GM19372 (cell line): ENCODE measurements around the gene IFNG.

Source experiments
- ATAC-seq: cut with Tn5 transposase; IDR thresholded peaks from one replicate; pipeline ENCODE4 v1.9.1; 2021; ENCODE audit warnings: mild to moderate bottlenecking, low read depth, moderate library complexity; ENCODE audit not compliant: unreplicated experiment

IFNG gene

GRCh38 chr12:68169213-68169889 is 9.8 kb upstream of the IFNG start:
- ATAC-seq: no peak

DNA sequence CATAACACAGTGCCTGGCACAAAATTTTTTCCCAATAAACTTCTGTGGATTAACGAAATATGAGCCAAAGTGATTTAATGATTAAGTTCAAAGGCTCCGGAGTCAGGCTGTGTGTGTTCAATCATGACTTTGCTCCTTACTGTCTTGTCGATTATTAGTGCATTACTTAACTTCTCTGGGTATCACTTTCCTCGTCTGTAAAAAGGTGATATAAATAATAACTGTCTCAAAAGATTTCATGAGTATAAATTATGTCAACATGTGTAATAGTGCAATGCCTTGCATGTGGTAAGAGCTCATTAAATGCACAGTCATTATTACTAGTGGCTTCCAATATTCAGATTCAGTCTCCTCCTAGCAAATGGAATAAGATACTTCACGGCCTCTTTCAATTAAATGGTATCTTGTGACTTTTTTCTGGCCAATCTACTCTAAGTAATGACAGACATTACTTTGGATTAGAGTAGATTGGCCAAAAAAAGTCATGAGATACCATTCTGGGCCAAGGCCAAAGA is 6.8 kb upstream of the IFNG start:
- no peak for ATAC-seq

GRCh38 chr12:68163560-68164081 is 4.1 kb upstream of the IFNG start:
- no peak for ATAC-seq

GRCh38 chr12:68162374-68162773 is 2.8 kb upstream of the IFNG start:
- ATAC-seq: no peak

- ATAC-seq: no peak
Observed at GRCh38 chr12:68158432-68158831, 1.1 kb downstream of the IFNG start.

DNA sequence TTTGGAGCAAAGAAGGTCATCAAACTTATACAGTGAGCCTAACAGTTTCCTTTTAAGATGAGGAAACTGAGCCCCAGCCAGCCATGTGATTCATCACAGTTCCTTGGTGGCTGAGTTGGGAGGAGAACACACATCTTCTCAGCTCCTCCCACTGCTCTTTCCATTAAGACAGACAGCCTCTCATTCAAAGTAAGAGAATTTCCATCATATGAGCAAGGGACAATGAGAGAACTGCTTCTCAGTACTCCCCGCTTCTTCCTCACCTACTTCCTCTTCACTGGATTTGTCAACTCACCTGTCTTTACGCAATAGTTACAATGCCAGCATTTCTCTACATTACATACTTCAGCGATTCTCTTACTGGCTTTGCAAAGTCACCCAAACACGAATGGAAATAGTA is 2.2 kb downstream of the IFNG start:
- ATAC-seq: no peak

- ATAC-seq: no peak
Observed at GRCh38 chr12:68156636-68157035, 2.9 kb downstream of the IFNG start.

- no peak for ATAC-seq
Observed at GRCh38 chr12:68154779-68155178, 4.8 kb downstream of the IFNG start.

DNA sequence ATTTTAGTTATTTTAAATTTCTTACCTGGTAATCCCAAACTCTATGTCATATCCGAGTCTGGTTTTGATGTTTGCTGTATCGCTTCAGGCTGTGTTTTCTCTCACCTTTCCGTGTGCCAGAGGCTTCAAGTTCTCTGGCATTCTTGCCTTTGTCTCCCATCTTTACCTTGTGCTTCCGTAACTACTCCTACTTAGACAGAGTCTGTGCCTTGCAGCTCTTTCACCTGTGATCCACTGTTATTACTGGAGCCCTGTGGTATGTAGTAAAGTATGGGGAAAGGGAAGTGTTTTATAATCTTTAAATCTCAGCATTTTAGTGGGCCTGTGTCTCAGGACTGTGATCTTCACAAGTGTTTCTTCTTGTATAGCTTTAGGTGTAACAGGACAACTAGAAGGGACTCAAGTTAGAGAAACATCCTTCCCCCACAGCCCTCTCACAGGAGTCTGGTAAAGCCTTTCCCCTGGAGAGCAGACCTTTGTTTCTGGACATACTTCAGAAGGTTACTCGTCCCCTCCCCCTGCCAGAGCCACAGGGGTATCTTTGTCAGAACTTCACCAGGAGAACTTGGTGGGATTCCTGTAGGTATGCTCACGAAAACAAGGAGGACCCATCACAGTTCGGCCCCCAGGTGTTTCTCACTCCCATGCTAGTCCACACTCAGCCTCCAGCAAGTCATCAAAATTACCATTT is 11.1 kb downstream of the IFNG start:
- no peak for ATAC-seq

DNA sequence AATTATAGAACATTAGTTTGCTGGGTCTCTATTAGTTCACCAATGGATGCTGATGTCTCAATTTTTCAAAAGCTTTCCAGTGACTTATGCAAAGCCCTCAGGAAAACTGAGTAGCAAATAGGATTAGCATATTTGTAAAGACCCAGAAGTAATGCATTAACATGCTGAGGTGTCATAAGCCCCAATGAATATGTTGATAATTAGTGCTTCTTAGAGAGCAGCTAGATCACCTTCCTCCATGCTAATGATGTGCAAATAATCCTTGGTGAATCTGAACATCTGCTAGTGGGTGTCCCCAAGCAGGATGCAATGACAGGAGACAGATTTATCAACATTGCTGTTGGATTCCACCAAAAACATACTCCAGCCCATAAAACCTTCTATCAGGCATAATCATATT is 19.0 kb downstream of the IFNG start:
- no peak for ATAC-seq

- no peak for ATAC-seq
Observed at GRCh38 chr12:68139941-68140340, 19.6 kb downstream of the IFNG start.

DNA sequence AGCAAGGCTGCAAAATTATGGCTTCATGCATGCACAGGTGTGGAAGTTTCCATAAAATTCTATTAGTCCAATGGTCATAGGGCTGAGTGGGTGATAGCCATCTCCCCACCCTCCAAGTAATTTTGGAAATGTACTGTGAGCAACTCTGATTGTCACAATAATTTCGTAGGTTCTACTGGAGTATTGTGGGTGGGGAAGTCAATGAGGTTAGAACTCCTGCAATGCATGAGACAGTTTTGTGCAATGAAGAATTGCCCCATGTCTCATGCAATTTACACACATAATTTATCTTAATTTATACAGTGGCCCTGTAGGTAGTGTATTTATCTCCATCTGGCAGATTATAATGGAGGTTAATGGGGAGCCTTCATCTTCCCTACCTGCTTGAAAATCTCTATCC is 20.5 kb downstream of the IFNG start:
- ATAC-seq: no peak

GRCh38 chr12:68138480-68138879 is 21.1 kb downstream of the IFNG start:
- ATAC-seq: no peak

- no peak for ATAC-seq
Observed at GRCh38 chr12:68137335-68137830, 22.2 kb downstream of the IFNG start.

DNA sequence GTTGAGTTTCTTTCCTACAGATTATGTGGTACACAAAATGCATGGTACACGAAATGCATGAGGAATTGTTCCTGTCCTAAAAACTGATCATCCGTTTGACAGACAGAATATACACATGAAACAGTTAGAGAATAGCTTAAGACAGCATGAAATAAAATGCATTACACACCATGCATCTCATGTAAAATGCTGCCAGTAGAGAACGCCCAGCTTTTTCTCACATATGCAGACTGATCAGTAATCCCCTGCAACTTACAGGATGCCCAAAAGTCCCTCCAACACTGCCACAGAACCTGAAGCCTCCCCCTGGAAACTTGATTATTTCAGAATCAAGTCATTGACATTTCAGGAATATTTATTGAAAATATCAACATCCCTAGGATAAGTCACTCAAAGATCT is 24.0 kb downstream of the IFNG start:
- no peak for ATAC-seq

DNA sequence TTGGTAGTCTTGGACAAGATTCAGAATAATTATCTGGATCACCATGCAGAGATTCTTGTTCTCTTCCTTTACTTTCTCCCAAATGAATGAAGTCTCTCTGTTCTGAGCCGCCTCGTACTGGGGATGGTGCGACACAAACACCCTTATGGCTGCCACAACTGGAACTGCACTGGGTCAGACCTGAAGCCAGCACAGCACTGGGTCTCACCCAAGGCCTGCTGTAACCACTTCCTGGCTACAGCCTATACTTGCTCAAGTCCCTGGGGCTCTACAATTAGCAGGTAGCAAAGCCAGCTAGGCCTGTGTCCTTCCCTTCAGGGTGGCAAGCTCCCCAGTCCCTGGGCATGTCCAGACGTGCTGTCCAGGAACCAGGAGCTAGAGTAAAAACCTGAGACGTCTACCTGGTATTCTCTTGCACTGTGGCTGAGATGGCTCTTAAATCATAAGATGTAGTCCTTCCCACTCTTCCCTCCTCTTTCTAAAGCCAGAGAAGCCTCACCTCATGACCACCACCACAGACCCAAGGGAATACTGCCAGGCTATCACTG is 27.6 kb downstream of the IFNG start:
- no peak for ATAC-seq

- ATAC-seq: no peak
Observed at GRCh38 chr12:68129979-68130378, 29.6 kb downstream of the IFNG start.

- no peak for ATAC-seq
Observed at GRCh38 chr12:68122236-68122920, 37.2 kb downstream of the IFNG start.

- ATAC-seq: no peak
Observed at GRCh38 chr12:68121143-68121542, 38.4 kb downstream of the IFNG start.

GRCh38 chr12:68119724-68120211 is 39.8 kb downstream of the IFNG start:
- ATAC-seq: peak; percentile 87

- peak; percentile 34 for ATAC-seq
Observed at GRCh38 chr12:68119250-68119649, 40.3 kb downstream of the IFNG start.
